Adrenal gland (tissue), 5 donors: ENCODE measurements around the gene NELL2.
"Not testable (repeated sequence)": the region's sequence is repeated elsewhere in the genome, so short reads cannot be mapped to it uniquely, and the experiment has no call there.

Source experiments
- POLR2A ChIP-seq, 2 donors: fragments of 450-650 bp; IDR thresholded peaks; one replicate each; pipeline ENCODE4 v1.6.1; 2017; ENCODE audit warnings: antibody characterized with exemption in 2 of 2, mild to moderate bottlenecking in 2 of 2, moderate library complexity in 1 of 2
- TF ChIP-seq, protein P1 (sequence below), 6 experiments: fragments of 450-650 bp in 4 of 6; fragments of 200-600 bp in 2 of 6; sonication (generic) in 1 of 6; IDR thresholded peaks; 1 replicate in 5 of 6; 2 replicates in 1 of 6; pipeline versions ENCODE4 v1.5.1 to v1.8.0; 2016 to 2021; ENCODE audit warnings: antibody characterized with exemption in 6 of 6, mild to moderate bottlenecking in 2 of 6, moderate library complexity in 1 of 6
- donor health status: DM: no; HTN: no; CAD: no.

DNA sequence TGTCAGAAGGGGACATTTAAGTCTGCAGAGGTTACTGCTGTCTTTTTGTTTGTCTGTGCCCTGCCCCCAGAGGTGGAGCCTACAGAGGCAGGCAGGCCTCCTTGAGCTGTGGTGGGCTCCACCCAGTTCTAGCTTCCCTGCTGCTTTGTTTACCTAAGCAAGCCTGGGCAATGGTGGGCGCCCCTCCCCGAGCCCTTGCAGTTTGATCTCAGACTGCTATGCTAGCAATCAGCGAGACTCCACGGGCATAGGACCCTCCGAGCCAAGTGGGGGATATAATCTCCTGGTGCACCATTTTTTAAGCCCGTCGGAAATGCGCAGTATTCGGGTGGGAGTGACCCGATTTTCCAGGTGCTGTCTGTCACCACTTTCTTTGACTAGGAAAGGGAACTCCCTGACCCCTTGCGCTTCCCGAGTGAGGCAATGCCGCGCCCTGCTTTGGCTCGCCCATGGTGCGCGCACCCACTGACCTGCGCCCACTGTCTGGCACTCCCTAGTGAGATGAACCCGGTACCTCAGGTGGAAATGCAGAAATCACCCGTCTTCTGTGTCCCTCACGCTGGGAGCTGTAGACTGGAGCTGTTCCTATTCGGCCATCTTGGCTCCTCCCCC, 189.2 kb downstream of the NELL2 start:
- TF ChIP-seq, protein P1, sequence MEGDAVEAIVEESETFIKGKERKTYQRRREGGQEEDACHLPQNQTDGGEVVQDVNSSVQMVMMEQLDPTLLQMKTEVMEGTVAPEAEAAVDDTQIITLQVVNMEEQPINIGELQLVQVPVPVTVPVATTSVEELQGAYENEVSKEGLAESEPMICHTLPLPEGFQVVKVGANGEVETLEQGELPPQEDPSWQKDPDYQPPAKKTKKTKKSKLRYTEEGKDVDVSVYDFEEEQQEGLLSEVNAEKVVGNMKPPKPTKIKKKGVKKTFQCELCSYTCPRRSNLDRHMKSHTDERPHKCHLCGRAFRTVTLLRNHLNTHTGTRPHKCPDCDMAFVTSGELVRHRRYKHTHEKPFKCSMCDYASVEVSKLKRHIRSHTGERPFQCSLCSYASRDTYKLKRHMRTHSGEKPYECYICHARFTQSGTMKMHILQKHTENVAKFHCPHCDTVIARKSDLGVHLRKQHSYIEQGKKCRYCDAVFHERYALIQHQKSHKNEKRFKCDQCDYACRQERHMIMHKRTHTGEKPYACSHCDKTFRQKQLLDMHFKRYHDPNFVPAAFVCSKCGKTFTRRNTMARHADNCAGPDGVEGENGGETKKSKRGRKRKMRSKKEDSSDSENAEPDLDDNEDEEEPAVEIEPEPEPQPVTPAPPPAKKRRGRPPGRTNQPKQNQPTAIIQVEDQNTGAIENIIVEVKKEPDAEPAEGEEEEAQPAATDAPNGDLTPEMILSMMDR (IDR thresholded peaks at IDR 0.05) = not testable (repeated sequence)
- not testable (repeated sequence) for TF ChIP-seq POLR2A (IDR thresholded peaks at IDR 0.05)
